Effector memory CD8-positive, alpha-beta T cell (primary cell): Measurements from ENCODE around the gene IL24.

Experiments
- ATAC-seq: fragments of 150-1000 bp; cut with Tn5 transposase; replicated peaks from 2 replicates; pipeline ENCODE4 v1.10.0; 2021; ENCODE audit warnings: mild to moderate bottlenecking, moderate library complexity
- DNase-seq, 3 experiments: peaks; one replicate each; pipeline ENCODE4 v3.0.0; 2021
- H3K27ac Mint-ChIP-seq, 2 donors: one replicate each; pipeline ENCODE4 v1.8.0; 2022; ENCODE audit warnings: mild to moderate bottlenecking in 2 of 2, mixed read lengths in 2 of 2, moderate library complexity in 2 of 2
- H3K27me3 Mint-ChIP-seq, 2 donors: one replicate each; pipeline ENCODE4 v1.8.0; 2022; ENCODE audit warnings: mixed read lengths in 2 of 2
- H3K36me3 Mint-ChIP-seq: one replicate; pipeline ENCODE4 v1.8.0; 2022; ENCODE audit warnings: mild to moderate bottlenecking, moderate library complexity, mixed read lengths; ENCODE audit not compliant: insufficient read depth
- H3K4me1 Mint-ChIP-seq, 2 donors: one replicate each; pipeline ENCODE4 v1.8.0; 2022; ENCODE audit warnings: low read depth in 2 of 2, mixed read lengths in 2 of 2
- H3K4me3 Mint-ChIP-seq, 2 donors: one replicate each; pipeline ENCODE4 v1.8.0; 2022; ENCODE audit warnings: mild to moderate bottlenecking in 2 of 2, mixed read lengths in 2 of 2, moderate library complexity in 2 of 2
- H3K9me3 Mint-ChIP-seq, 2 donors: one replicate each; pipeline ENCODE4 v1.8.0; 2022; ENCODE audit warnings: mixed read lengths in 2 of 2

The IL24 gene

DNA sequence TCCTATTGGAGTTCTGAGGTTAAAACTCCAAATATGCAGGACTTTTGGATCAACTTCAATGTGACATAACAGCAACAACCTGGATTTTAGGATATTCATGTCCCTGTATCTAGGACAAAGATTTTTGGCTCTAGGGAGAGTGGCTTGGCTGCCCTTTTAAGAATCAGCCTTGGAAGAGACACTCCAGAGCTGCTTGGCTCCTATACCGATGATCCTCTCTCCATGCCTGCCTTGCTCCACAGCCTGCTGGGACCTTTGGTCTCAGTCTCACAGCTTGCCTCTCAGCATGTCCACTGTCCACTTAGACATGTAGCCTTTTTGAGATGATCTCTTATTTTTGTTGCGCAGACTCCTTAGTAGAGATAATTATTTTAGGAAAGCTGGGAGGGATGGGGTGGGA, 29.0 kb downstream of the IL24 start:
- Mint-ChIP-seq H3K9me3 (no peaks in the 10 kb centered on the region), H3K27ac (no peak overlapping the region), H3K36me3 (no peaks in the 10 kb centered on the region), H3K4me3 (no peak overlapping the region), H3K4me1 (peaks cover 13 to 19% of the 10 kb centered on the region in 2 donors), H3K27me3 (no peaks in the 10 kb centered on the region)
- no peak for ATAC-seq
- no peak for DNase-seq

DNA sequence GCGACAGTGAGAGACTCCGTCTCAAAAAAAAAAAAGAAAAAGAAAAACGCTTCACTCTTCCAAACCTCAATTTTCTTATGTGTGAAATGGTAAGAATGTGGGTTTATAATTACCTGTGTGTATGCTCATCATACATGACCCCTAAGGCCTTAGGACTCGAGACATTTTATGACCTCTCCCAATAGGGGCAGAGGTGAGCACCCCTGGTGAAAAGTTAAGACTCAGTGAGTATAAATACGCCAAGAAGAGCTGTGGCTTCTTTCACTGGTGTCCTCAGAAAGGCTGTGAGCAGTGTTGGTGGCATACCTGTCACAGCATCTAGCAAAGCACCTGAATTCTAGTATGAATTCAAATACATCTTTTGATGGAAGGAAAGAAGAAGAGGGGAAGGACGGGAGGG, 32.3 kb downstream of the IL24 start:
- H3K4me3 Mint-ChIP-seq: no peak overlapping the region
- H3K36me3 Mint-ChIP-seq: no peaks in the 10 kb centered on the region
- no peaks in the 10 kb centered on the region for H3K27me3 Mint-ChIP-seq
- no peaks in the 10 kb centered on the region for H3K9me3 Mint-ChIP-seq
- DNase-seq (no peak), ATAC-seq (no peak)
- H3K27ac Mint-ChIP-seq: peak overlapping the region; percentile 88 to 96
- H3K4me1 Mint-ChIP-seq: peaks cover 19 to 29% of the 10 kb centered on the region in 2 donors

DNA sequence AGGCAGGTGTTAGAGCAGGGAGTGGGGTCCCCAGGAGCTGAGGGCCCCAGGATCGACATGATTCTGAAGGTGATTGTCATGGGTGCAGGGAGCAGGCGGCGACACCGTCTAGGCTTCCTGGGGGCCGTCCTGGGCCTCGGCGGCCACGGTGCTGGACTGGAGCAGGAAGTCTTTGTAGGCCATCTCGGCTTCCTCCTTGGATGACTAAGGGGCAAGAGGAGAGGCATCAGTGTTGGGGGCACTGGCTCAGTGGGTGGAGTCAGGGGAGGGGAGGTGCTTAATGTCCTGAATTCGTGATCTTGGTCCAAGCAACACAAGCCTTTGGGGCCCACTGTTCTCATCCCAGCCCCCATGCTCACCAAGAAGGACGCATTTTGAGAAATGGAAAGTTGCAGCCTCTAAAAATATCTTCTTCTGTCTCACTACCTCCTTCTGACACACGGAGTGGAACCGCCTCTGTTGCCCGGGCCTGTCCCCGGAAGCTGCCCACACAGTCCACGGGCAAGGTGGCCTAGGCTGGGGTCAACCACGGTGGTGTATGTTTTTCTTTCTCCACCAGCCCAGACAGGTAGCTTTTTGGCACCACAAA, 33.1 kb downstream of the IL24 start:
- ATAC-seq (peak; percentile 43), DNase-seq (peak in 1 of 3 experiments; percentile 34)
- peak overlapping the region; percentile 88 to 96 for H3K27ac Mint-ChIP-seq
- H3K4me3 Mint-ChIP-seq: peak overlapping the region; percentile 51 to 63
- peaks cover 19 to 29% of the 10 kb centered on the region in 2 donors for H3K4me1 Mint-ChIP-seq
- no peaks in the 10 kb centered on the region for H3K9me3 Mint-ChIP-seq
- no peaks in the 10 kb centered on the region for H3K36me3 Mint-ChIP-seq
- no peaks in the 10 kb centered on the region for H3K27me3 Mint-ChIP-seq

DNA sequence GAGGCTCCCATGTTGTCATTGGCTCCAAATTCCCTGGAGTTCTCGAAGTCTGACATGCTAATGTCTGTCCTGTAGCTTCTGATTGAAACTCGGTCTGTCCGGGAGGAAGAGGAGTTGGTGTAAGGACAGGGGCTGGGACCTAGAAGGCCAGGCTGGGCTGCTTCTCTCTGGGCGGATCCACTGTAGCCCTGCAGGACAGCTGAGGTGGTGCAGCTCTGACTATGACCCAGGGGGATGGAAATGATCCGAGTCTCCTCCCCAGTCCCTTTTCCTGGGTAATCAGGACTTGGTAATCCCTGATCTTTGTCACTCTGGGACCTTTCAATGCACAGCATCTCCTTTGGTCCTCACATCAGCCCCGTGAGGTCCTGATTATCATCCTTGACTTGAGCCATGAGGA, 34.5 kb downstream of the IL24 start:
- H3K27ac Mint-ChIP-seq: peak overlapping the region in 1 of 2 donors; percentile 88
- no peaks in the 10 kb centered on the region for H3K9me3 Mint-ChIP-seq
- H3K36me3 Mint-ChIP-seq: peaks cover 3% of the 10 kb centered on the region
- DNase-seq: no peak
- H3K4me3 Mint-ChIP-seq: no peak overlapping the region
- no peaks in the 10 kb centered on the region for H3K27me3 Mint-ChIP-seq
- peaks cover 19 to 29% of the 10 kb centered on the region in 2 donors for H3K4me1 Mint-ChIP-seq
- no peak for ATAC-seq

DNA sequence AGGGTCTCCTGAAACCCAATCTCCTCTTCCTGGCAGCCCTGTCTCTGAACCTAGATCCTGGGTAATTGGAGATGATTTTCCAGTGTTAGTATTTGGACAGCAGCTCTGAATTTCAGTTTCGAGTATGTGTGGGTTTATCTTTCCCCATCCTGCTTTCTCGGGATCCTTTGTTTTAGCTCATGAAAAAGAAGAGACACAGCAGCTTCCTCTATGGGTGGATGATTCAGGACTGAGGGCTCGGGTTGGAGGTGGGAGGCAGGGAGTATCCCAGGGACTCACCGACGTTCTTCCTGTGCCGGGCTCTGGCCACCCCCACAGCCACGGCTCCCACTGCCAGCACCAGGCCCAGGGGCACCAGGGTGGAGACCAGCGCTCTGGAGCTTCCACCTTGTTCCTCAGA, 34.9 kb downstream of the IL24 start:
- no peak overlapping the region for H3K4me3 Mint-ChIP-seq
- no peaks in the 10 kb centered on the region for H3K27me3 Mint-ChIP-seq
- peak overlapping the region; percentile 62 to 88 for H3K27ac Mint-ChIP-seq
- H3K4me1 Mint-ChIP-seq: peaks cover 19 to 29% of the 10 kb centered on the region in 2 donors
- DNase-seq (no peak), ATAC-seq (no peak)
- H3K9me3 Mint-ChIP-seq: no peaks in the 10 kb centered on the region
- peaks cover 3% of the 10 kb centered on the region for H3K36me3 Mint-ChIP-seq

DNA sequence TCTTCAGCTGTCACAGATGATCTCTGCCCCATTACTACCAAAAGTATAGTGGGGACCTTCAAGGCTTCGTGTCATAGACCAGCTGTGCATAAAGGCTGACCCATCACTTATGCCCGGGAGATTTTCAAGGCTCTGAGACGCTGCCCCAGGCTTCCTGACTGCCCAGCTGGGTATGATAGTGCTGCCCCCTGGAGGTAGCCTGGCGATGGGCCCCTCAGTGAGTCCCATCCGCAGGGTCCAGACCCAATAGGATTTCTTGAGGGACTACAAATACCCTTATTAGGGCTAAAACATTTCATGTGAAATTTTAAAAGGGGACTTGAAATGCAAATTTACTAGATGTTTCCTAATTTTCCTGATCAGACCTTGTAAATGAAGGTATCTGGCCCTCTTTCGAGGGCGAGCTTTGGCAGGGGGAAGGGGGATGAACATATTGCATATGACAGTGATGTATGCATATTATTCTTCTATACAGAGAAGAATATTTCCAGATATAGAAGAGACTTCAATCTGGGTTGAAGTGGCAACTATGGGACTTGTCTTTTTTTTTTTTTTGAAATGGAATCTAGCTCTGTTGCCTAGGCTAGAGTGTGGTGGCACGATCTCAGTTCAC, 36.2 kb downstream of the IL24 start:
- DNase-seq (peak; percentile 68 to 73 (median 69)), ATAC-seq (peak; percentile 71)
- H3K9me3 Mint-ChIP-seq: no peaks in the 10 kb centered on the region
- no peaks in the 10 kb centered on the region for H3K27me3 Mint-ChIP-seq
- H3K36me3 Mint-ChIP-seq: peaks cover 3% of the 10 kb centered on the region
- no peak overlapping the region for H3K4me3 Mint-ChIP-seq
- peak overlapping the region in 1 of 2 donors; percentile 62 for H3K27ac Mint-ChIP-seq
- peaks cover 19 to 29% of the 10 kb centered on the region in 2 donors for H3K4me1 Mint-ChIP-seq

DNA sequence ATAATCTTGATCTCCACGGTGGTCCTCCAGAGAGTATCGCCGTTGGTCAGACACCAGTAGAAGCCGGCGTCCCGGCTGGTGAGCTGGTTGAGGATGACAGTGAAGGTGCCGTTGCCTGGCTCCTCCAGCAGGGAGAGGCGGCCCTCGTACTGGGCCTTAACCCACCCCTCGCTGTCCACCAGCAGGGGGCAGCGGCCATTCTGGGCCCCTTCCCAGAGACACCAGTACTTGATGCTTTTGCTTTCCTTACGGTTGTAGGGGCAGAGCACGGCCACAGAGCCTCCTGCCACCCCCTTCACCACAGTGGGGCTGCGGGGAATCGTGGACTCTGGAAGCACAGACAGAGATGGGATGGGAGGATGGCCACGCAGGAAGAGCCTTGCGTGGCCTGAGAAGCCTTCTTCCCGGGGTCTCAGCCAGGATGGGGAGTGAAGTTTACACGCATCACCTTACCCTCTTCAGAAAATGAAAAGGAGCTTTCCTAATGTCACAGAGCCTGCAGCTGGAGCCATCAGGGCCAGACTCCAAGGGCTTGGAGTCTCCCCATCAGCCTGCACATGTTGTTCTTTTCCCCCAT, 38.3 kb downstream of the IL24 start:
- Mint-ChIP-seq H3K4me1 (peaks cover 7 to 18% of the 10 kb centered on the region in 2 donors), H3K27ac (no peak overlapping the region), H3K9me3 (no peaks in the 10 kb centered on the region), H3K36me3 (peaks cover 3% of the 10 kb centered on the region), H3K27me3 (peaks cover 0 to 7% of the 10 kb centered on the region in 2 donors), H3K4me3 (no peak overlapping the region)
- DNase-seq: no peak
- no peak for ATAC-seq

DNA sequence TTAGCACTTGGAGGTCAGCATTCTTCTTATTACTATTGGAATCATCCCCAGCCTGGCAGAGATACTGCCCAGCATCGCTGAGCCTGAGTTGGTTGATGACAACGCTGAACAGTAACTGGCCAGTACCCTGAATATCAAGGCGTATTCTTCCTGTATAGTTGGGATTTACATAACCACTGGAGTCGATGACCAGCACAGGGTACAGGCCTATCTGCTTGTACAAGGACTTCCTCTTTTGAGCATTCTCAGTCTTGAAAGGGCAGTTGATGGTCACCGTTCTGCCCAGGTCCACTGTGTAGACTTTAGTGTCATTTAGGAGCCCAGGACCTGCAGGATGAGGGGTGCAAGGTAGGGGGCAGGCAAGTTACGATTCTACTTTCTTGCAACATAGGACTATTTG, 40.2 kb downstream of the IL24 start:
- DNase-seq (no peak), ATAC-seq (no peak)
- Mint-ChIP-seq H3K4me3 (no peak overlapping the region), H3K27me3 (peaks cover 11 to 16% of the 10 kb centered on the region in 2 donors), H3K36me3 (peaks cover 3% of the 10 kb centered on the region), H3K27ac (no peak overlapping the region), H3K4me1 (peaks cover 5 to 8% of the 10 kb centered on the region in 2 donors), H3K9me3 (no peaks in the 10 kb centered on the region)

DNA sequence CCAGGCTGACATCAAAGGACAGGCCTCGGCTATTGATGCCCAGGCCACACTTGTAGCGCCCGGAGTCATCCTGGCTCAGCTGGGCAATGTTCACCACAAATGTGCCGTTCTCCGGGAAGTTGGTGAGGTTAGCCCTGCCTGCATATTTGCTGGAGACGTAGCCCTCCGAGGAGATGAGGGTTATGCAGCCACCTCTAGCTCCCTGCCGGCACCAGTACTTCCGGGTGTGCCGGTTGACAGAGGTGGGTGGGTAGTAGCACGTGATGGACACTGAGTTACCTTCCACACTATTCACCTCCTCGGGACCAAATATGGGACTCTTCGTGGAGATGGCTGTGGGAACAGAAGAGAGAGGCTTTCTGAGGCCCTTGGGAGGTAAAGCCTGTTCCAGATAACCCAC, 41.9 kb downstream of the IL24 start:
- Mint-ChIP-seq H3K27ac (no peak overlapping the region), H3K4me1 (peaks cover 0 to 4% of the 10 kb centered on the region in 2 donors), H3K36me3 (peaks cover 3% of the 10 kb centered on the region), H3K4me3 (no peak overlapping the region), H3K9me3 (no peaks in the 10 kb centered on the region), H3K27me3 (peaks cover 11 to 16% of the 10 kb centered on the region in 2 donors)
- DNase-seq: no peak
- ATAC-seq: no peak

DNA sequence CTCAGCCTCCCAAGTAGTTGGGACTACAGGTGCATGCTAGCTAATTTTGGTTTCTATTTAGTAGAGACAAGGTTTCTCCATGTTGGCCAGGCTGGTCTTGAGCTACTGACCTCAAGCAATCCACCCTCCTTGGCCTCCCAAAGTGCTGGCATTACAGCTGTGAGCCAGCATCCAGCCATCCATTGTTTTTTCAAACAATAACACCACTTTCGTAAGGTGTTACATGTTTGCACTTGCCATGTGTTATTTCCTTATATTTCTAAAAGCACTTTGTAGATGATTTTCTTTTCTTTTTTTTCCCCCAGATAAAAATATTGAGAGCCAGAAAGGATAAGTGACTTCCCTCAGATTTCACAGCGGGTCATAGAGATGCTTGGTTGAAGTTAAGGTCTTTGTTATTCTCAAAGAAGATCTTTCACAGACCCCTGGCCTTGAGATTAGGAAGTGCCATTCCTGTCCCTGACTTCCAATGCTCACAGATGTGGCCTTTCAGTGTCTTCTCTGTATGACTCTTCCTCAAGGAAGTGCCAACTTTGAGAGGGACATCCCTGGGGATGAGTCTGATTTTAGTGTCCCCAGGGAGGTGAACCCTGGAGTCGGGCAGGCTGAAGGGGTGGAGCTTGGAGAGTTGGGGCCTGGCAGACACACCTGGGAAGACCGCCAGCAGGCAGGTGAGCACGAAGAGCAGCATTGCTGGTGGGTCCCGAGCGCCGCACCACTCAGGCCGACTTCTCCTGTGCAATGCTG, 42.8 kb downstream of the IL24 start:
- peaks cover 6 to 10% of the 10 kb centered on the region in 2 donors for H3K4me1 Mint-ChIP-seq
- no peak for ATAC-seq
- H3K36me3 Mint-ChIP-seq: peaks cover 3% of the 10 kb centered on the region
- DNase-seq: no peak
- no peak overlapping the region for H3K4me3 Mint-ChIP-seq
- H3K27ac Mint-ChIP-seq: no peak overlapping the region
- no peaks in the 10 kb centered on the region for H3K9me3 Mint-ChIP-seq
- H3K27me3 Mint-ChIP-seq: peaks cover 11 to 16% of the 10 kb centered on the region in 2 donors

DNA sequence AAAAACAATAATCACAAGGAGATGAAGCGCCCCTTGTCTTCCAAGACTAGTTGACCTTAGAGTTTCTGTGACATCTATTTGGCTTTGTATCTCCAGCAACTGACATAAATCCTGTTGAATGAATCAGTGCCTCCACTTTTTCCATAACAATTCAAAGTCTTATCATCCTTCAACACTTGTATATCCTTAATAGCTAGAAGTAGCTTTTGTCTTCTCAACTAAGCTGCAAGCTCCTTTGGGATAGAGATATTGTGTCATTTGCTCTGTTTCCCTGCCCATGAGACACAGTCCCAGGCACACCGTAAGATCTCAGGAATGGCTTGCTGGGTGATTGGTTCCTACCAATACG, 43.3 kb downstream of the IL24 start:
- Mint-ChIP-seq H3K27ac (no peak overlapping the region), H3K4me3 (no peak overlapping the region), H3K27me3 (peaks cover 11 to 16% of the 10 kb centered on the region in 2 donors), H3K4me1 (peaks cover 10 to 13% of the 10 kb centered on the region in 2 donors), H3K9me3 (no peaks in the 10 kb centered on the region), H3K36me3 (peaks cover 3% of the 10 kb centered on the region)
- DNase-seq (no peak), ATAC-seq (no peak)

DNA sequence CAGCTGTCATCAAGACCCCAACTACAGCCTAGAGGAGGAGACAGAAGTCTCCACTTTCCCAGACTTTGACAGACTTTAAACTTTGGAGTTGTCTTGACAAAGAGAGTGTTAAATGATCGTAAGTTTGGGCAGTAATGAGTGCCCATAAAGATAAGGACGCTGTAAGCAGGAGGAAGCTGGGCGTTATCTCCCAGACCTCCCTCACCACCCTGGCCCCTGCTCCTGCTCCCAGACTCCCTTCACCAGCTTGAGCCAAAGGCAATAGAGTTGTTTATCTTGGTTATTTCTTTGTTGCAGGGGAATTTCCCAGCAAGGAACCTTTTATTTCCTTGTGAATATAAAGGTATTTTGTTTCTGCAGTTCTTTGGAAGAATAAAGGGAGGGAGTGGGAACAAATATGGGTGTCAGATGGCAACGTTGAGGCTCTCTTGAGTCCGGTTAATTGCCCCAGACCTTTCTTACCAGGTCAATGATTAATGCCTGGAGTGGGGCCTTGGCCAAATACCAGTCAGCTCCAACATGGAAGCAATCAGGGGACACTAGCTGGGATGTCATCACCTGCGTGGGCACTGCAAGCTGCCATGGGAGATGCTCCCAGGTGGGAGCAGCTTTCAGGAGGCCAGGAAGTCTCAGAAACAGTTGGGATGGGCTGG, 44.6 kb downstream of the IL24 start:
- H3K36me3 Mint-ChIP-seq: no peaks in the 10 kb centered on the region
- peaks cover 11 to 16% of the 10 kb centered on the region in 2 donors for H3K27me3 Mint-ChIP-seq
- DNase-seq (no peak), ATAC-seq (no peak)
- H3K27ac Mint-ChIP-seq: no peak overlapping the region
- no peak overlapping the region for H3K4me3 Mint-ChIP-seq
- H3K4me1 Mint-ChIP-seq: peaks cover 16 to 18% of the 10 kb centered on the region in 2 donors
- no peaks in the 10 kb centered on the region for H3K9me3 Mint-ChIP-seq

DNA sequence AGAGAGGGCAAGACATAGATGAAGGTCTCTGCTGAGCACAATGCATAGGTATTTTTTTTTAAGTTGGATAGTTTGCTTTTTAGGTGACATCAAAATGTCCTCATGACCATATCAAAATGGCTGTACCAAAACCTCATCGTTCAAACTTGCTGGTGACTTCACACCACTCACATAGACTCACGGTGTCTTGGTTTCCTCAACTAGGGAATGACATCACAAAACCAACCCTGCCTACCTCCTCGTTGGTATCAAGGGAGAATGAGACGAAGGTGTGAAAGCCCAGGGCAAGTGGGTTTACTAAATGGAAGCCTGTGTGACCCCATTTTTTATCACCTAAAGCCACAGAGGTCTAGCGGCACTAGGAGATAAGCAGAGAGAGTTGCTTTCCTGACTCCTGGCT, 47.5 kb downstream of the IL24 start:
- Mint-ChIP-seq H3K36me3 (no peaks in the 10 kb centered on the region), H3K4me1 (peaks cover 26 to 29% of the 10 kb centered on the region in 2 donors), H3K9me3 (no peaks in the 10 kb centered on the region), H3K27me3 (peaks cover 11 to 16% of the 10 kb centered on the region in 2 donors), H3K27ac (peak overlapping the region in 1 of 2 donors; percentile 2), H3K4me3 (no peak overlapping the region)
- peak in 2 of 3 experiments; percentile 38 to 44 for DNase-seq
- ATAC-seq: peak; percentile 98
